Measurements from ENCODE around the gene ECHDC1.

- TF ChIP-seq CTCF (conservative IDR thresholded peaks at IDR 0.05; ENCODE audit: low read length) (no peak), EZH2phosphoT487 (IDR thresholded peaks at IDR 0.05; ENCODE audit: borderline replicate concordance) (no peak)
Observed at GRCh38 chr6:127328043-127328609, 15.3 kb downstream of the ECHDC1 start.
